ENCODE results near the gene SLCO4C1.

GRCh38 chr5:102277144-102277543, 18.9 kb downstream of the SLCO4C1 start:
- TF ChIP-seq CTCF (IDR thresholded peaks at IDR 0.05; ENCODE audit: low read length) (no peak), EZH2 (optimal IDR thresholded peaks at IDR 0.05; ENCODE audit: low read depth, low read length) (no peak)
